ENCODE results near the gene SP5.

DNA sequence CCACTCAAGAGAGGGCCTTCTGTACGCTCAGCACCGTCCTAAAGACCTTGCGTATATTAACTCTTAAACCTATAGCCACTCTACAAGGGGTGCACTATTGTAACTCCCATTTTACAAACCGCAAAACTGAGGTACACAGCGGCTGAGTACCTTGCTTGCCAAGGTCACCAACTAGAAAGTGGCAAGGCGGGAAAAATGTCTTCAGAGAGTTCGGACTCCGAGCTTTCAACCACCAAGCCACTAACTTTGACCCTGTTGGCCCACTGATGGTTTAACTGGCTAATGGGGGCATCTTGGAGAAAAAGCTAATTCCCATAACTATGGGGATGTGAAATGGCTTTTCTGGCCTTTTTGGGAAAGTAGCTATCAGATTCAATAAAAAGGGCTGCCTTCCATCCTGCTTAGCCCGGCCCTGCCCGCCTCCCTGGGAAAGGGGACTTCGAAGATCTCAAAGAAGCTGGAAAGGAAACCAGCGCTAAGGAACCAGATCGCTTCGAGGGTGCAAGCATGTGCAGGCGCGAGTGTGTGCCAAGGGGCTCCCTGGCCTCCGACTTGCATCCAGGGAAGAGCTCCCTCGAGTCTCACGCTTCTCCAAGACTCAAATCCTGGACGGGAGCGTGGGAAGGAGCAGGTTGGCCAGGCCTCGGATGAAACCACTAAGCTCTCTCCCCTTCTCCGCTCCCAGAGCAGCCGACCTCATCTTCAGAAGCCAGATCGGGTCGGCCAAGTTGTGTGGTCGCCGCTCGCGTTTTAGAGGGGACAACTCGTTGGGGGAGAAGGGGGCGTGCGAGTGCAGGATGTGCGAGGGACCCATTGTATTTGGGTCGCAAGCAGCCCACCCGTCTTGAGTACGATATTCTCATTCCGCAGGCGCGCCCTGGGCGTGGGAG lies 2.2 kb upstream of the SP5 start:
- TF ChIP-seq, protein P1, sequence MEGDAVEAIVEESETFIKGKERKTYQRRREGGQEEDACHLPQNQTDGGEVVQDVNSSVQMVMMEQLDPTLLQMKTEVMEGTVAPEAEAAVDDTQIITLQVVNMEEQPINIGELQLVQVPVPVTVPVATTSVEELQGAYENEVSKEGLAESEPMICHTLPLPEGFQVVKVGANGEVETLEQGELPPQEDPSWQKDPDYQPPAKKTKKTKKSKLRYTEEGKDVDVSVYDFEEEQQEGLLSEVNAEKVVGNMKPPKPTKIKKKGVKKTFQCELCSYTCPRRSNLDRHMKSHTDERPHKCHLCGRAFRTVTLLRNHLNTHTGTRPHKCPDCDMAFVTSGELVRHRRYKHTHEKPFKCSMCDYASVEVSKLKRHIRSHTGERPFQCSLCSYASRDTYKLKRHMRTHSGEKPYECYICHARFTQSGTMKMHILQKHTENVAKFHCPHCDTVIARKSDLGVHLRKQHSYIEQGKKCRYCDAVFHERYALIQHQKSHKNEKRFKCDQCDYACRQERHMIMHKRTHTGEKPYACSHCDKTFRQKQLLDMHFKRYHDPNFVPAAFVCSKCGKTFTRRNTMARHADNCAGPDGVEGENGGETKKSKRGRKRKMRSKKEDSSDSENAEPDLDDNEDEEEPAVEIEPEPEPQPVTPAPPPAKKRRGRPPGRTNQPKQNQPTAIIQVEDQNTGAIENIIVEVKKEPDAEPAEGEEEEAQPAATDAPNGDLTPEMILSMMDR (conservative IDR thresholded peaks at IDR 0.05; ENCODE audit: low read depth, low read length): no peak
- no peak for TF ChIP-seq EZH2 (IDR thresholded peaks at IDR 0.05; ENCODE audit: low read length, unreplicated experiment)
